ENCODE measurements around the gene RYR1. TPM values are rescaled to one million over a fixed set of nuclear protein-coding genes. Genes with fewer than 3 reads are reported as not detected.
"Not testable (repeated sequence)": the region's sequence is repeated elsewhere in the genome, so short reads cannot be mapped to it uniquely, and the experiment has no call there.

Gene RYR1
- total RNA-seq, 2 donors from 2014 or later, result 1.3 to 5.6 TPM

DNA sequence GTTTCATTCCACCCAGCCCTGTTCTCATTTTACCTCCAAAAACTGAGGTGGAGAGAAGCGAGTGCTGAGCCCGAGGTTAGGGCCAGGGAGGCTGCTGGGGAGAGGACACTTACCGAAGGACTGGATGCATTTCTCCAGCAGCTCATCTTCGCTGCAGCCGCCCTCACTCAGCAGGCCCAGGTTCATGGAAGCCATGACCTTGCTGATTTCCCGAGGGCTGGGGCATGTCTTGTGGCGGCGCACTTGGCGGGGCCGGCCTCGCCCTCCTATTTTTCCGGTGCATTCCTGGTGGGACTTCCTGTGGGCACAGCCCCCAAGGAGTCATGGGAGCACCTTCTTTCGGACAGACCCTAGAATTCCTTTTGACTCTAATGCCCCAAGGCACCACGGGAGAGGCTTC is 11.6 kb upstream of the RYR1 start:
- no peak for DNase-seq (ENCODE audit: low spot score)
- intact Hi-C loops (cut with DNase I), result no loop called here

DNA sequence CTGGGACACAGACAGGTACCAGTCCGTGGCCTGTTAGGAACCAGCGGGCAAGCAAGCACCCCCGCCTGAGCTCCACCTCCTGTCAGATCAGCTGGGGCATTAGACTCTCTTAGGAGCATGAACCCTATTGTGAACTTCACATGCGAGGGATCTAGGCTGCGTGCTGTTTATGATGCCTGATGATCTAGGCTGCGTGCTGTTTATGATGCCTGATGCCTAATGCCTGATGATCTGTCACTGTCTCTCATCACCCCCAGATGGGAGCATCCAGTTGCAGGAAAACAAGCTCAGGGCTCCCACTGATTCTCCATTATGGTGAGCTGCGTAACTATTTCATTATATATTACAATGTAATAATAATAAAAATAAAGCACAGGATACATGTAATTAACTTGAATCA is 11.1 kb upstream of the RYR1 start:
- intact Hi-C loops (cut with DNase I), result no loop called here
- no peak for DNase-seq (ENCODE audit: low spot score)

DNA sequence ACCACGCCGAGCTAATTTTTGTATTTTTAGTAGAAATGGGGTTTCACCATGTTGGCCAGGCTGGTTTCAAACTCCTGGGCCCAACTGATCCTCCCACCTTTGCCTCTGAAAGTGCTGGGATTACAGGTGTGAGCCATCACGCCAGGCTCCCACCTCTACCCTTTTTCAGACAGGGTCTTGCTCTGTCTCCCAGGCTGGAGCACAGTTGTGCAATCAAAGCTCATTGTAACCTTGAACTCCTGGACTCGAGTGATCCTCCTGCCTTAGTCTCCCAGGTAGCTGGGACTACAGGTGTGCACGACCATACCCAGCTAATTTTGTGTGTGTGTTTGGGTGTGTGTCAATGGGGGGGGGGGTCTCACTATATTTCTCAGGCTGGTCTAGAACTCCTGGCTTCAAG is 9.2 kb upstream of the RYR1 start:
- intact Hi-C loops (cut with DNase I), result no loop called here
- DNase-seq (ENCODE audit: low spot score), result no peak

DNA sequence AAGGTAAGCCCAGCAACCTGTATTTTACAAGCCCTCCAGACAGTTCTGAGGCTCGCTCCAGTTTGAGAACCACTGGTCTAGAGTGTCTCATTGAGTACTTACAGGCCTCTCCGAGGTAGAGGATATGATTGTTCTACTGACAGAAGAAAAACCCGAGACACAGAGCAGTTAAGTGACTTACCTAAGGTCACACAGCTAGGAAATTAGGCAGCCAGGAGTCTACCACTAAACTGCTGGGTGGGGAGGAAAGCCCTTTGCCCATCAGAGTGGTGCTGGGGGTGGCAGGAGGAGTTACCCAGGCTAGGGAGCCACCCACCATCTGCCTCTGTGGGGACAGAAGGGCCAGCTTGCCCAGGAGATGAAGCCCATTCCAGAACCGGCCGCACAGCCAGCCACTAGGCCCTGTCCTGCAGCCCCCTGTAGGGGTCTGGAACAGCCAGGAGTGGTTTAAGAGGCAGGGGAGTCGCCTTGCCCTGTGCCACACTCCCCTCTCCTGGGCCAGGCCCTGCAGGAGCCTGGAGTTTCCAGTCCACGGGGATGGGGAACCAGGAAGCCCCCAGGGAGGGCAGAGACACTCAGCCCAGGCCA is 8.2 kb upstream of the RYR1 start:
- intact Hi-C loops (cut with DNase I), result no loop called here
- DNase-seq (ENCODE audit: low spot score), result no peak

DNA sequence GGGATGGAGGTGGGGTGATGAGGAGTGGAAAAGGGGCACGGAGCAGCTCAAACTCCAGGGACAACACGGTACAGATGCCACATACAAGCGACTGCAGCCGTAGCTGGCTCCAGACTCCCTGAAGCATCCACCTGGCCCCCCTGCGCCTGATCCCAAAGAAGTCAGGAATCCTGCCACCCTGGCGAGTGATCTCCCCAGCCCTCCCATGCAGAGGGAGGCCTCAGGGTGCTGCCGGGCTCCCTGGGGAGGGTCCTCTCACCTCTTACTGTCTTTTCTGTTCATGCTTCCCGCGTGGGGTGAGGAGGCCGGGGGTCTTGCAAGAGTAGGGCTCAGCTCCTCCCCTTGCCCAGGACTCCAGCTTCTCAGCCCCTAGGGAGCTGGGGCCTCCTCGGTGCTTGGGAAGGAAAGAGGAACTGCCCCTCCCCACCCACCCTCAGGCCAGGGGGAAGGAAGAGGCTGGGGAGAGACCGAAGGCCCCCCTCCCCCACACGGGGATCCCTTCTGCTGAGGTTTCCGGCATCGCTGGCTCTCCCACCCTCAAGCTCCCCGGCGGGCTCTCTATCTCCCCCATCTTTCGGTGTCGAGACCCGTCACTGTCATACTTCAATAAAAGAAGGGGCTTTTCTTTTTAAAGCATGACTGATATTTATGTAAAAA is 7.6 kb upstream of the RYR1 start, which contains the start of gene RASGRP4:
Gene RASGRP4, minus strand, starts transcription at position 410 of the 657 bp plus-strand sequence. Its CDS starts 128 bp downstream, at position 282.
- intact Hi-C loops (cut with DNase I), result no loop called here
- DNase-seq (ENCODE audit: low spot score), result peak; percentile 82

DNA sequence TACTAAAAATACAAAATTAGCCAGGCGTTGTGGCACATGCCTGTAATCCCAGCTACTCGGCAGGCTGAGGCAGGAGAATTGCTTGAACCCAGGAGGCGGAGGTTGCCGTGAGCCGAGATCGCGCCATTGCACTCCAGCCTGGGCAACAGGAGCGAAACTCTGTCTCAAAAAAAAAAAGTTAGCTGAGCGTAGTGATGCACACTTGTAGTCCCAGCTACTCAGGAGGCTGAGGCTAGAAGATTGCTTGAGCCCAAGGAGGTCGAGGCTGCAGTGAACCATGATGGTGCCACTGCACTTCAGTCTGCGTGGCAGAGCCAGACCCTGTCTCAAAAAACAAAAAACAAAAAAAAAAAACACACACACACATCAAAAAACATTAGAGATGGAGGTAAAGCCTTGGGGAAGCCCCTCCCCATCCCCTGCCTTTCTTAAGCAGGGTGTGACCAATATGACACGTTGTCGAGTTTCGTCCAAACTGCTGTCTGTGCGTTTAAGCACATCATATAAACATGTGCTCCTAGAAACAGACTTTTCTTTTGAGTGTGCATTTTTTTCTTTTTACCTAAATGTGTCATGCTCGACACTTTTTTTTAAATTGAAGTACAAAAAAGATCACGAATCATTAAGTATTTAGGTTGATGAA is 6.3 kb upstream of the RYR1 start:
- intact Hi-C loops (cut with DNase I), result not testable (repeated sequence)

DNA sequence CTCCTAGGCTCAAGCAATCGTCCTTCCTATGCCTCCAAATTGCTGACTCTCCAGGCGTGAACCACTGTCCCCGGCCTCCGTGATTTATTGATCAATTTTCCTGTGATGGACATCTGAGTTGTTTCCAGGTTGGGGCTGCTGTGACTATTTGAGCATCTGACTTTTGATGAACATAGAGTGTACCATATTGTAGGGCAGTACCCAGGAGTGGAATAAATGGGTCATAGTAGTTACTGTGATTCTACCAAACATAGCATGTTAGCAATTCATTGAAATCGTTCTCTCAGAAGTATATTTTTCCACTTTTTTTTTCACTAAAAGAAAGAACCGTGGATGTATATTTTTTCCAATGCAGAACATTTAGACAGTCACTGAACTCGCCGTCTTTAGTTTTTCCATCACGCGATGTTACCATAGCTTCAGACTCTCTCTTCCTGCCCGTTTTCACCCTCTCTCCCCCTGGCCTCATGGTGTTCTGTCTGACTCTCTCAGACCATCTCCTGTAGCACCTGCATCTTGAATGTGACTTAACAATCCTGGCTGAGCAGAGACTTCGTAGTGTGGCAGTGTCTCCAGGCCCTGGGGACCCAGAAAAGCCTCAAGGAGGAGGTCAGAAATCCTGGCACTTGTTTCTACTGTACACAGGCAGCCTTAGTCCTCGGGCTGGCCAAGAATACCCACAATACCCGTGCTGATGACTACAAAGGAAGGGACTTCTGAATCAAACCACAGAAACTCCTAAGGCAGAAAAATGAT is 4.3 kb upstream of the RYR1 start:
- DNase-seq (ENCODE audit: low spot score), result no peak
- intact Hi-C loops (cut with DNase I), result no loop called here

More for the DNA sequence above, 6.3 kb upstream of the RYR1 start:
- DNase-seq (ENCODE audit: low spot score), result not testable (repeated sequence)

DNA sequence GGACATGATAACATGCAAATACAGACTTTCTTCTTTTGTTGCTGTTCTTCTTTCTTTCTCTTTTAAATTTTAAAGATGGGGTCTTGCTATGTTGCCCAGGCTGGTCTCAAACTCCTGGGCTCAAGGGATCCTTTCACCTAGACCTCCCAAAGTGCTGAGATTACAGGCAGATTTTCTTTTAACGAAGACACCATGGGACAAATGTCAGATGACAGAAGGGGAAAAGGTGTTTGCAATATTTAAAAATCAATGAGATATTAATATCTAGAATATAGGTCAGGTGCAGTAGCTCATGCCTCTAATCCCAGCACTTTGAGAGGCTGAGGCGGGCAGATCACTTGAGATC is 3.7 kb upstream of the RYR1 start:
- intact Hi-C loops (cut with DNase I), result no loop called here
- no peak for DNase-seq (ENCODE audit: low spot score)

DNA sequence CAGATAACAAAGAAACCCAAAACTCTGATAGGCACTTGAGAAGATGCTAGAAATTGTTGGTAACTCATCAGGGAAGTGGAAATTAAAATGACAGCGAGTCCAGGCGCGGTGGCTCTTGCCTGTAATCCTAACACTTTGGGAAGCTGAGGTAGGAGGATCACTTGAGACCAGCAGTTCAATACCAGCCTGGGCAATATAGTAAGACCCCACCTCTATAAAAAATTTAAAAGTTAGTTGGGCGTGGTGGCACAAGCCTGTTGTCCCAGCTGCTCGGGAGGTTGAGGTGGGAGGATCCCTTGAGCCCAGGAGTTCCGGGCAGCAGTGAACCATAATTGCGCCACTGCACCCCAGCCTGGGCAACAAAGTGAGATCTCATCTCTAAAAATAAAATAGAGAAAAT is 2.6 kb upstream of the RYR1 start:
- intact Hi-C loops (cut with DNase I), result no loop called here
- no peak for DNase-seq (ENCODE audit: low spot score)

DNA sequence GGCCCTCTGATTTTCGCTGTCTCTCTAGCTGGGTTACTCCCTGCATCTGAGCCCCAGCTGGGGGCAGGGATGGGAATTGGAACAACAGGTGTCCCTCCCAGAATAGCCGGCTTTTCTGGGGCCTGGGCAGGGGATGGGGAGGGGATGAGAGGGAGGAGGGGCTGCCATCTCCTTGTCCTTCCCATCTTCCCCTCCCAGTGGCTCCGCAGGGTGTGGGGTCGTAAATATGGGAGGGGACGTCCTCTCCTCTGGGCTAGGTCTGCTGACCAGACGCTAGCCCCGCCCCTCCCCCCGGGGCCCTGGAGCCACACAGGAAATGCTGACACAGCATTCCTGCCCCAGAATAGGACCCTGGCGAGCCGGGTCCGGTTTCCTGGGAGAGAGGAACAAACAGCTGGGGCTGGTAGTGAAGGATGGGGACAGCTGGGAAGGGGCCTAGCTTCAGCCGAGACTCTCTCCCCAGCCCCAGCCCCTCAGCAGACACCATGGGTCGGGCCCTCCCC is 1.1 kb downstream of the RYR1 start:
- intact Hi-C loops (cut with DNase I), result no loop called here
- no peak for DNase-seq (ENCODE audit: low spot score)

DNA sequence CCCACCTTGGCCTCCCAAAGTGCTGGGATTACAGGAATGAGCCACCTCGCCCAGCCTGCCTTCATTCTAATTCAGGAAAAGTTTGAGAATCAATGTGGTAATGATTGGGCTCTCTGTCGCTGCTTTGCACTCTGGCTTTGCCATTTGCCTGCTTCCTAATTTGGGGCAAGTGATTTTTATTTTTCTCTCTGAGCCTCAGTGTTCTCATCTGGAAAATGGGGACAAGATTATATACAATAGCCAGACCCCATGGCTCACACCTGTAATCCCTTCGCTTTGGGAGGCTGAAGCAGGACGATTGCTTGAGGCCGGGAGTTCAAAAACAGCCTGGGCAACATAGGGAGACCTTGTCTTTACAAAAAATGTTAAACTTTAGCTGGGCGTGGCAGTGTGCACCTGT is 3.8 kb downstream of the RYR1 start:
- intact Hi-C loops (cut with DNase I), result no loop called here

DNA sequence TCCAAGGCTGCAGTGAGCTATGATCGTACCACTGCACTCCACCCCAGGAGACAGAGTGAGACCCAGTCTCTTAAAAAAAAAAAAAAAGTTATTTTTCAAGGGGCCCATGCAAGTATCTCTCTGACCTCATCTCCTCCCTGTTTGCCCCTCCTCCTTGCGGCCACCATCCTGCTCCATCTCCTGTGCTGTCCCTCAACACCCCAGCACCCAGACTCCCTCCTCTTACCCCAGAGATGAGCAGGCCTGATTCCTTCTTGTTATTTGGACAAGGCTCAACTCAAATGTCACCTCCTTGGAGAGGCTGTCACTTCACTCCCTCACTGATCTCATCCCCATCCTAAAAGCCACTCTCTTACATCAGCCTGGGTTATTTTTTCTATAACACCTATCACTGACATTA is 4.4 kb downstream of the RYR1 start:
- intact Hi-C loops (cut with DNase I), result no loop called here
- DNase-seq (ENCODE audit: low spot score), result no peak

More for the DNA sequence above, 3.8 kb downstream of the RYR1 start:
- DNase-seq (ENCODE audit: low spot score), result no peak

DNA sequence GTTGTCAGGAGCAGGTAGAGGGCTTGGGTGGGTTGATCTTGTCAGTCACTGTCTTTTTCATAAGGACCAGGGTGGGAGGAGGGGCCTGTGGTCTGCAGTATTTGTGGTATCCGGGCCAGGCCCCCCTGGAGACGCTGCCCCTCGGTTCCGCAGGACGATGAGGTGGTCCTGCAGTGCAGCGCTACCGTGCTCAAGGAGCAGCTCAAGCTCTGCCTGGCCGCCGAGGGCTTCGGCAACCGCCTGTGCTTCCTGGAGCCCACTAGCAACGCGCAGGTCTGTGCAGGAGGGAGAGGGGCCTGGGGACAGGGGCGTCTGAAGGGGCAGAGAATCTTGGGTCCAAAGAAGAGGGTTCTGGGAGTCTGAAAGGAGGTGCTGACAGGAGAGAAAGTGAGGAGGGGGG is 7.1 kb downstream of the RYR1 start:
- intact Hi-C loops (cut with DNase I), result no loop called here
- no peak for DNase-seq (ENCODE audit: low spot score)

DNA sequence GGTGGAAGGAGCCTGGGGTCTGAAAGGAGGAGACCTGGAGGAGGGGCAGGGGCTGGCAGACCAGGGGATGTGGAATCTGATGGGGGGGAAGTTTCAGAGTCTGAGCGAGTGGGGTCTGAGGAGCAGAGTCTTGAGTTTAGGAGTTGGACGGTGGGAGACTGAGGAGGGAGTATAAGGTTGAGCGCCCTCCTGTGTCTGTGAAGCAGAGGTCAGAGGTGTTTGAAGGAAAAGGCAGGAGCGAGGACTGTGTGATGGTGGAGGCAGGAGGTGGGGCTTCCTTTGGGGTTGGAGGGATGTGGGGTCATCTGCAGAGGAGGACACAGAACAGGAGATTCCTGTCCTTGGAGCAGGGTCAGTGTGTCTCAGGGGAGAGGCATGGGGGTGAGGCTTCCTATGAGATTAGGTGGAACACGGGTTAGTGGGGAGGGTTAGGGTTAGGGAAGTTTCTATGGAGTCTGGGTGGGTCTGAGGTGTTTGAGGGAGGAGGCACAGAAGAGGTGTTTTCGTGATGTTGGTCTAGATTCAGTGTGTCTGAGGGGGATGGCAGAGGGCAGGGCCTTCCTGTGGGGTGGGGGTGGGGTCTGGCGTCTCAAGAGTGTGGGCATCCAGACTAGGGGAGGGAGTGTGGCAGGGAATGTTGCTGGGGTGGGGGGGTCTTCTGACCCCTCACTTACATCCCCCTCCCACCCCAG is 8.3 kb downstream of the RYR1 start:
- intact Hi-C loops (cut with DNase I), result no loop called here
- DNase-seq (ENCODE audit: low spot score), result no peak

DNA sequence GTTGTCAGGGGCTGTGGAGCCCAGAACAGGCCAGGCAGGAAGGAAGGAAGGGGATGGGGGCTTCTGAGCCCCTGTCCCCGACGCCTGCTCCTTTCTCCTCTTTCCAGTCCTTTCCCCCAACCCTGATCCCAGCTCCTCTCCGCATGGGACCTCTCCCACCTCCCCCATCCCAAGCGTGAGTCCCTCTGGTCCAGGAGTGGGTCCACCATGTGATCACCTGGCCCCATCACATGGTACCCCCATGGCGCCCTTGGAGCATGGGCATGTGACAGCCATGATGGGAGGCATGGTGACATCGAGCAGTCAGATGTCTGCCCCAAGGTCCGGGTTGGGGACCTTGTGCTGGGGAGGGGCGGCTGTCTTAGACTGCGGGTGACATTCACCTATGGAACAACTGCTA is 9.2 kb downstream of the RYR1 start:
- intact Hi-C loops (cut with DNase I), result no loop called here
- no peak for DNase-seq (ENCODE audit: low spot score)

DNA sequence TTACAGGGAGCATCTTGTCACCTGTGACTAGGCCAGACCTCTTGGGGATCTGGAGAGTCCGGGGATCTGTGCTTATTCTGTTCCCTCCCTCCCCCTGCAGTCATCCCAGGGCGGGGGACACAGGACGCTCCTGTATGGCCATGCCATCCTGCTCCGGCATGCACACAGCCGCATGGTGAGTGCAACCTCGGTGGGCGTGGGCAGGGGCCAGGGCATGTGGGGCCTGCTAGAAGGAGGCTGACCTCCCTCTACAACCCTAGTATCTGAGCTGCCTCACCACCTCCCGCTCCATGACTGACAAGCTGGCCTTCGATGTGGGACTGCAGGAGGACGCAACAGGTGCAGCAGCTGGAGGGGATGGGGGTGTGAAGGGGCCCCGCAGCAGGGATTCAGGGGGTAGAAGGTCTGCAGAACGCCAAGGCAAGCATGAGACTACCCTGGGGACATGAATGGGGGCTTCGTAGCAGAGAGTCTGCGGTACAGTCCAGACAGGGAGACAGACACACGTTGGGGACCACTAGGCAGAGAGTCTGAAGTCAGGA is 10.0 kb downstream of the RYR1 start:
- DNase-seq (ENCODE audit: low spot score), result no peak
- intact Hi-C loops (cut with DNase I), result no loop called here

DNA sequence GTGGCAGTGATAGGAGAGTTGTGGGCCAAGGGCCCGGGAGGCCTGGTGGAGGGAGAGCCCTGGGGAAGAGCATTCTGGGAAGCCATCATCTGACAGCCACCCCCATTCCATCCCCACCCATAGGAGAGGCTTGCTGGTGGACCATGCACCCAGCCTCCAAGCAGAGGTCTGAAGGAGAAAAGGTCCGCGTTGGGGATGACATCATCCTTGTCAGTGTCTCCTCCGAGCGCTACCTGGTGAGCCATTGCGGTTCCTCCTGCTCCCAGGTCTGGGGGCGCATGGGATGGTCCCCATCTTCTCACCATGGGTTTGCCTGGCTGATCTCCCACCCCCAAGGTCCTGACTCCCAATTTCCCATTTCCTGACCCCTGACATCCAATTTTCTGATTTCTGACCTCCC is 10.5 kb downstream of the RYR1 start:
- intact Hi-C loops (cut with DNase I), result no loop called here
- no peak for DNase-seq (ENCODE audit: low spot score)

DNA sequence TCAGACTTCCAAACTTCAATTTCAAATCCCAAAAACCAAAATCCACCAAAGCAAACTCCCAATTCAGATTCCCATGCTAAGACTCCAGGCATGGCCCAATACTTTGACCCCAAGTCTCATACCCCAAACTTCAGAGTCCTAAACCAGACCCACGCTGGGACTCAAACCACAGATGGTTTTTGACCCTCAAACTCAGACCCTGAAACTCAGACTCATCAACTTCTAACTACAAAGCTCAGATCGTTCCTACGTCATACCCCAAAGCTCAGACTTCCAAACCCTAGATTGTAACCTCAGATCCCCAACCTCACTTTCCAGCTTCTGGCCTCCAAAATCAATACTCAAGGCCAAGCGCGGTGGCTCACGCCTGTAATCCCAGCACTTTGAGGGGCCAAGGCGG is 11.9 kb downstream of the RYR1 start:
- no peak for DNase-seq (ENCODE audit: low spot score)
- intact Hi-C loops (cut with DNase I), result no loop called here

DNA sequence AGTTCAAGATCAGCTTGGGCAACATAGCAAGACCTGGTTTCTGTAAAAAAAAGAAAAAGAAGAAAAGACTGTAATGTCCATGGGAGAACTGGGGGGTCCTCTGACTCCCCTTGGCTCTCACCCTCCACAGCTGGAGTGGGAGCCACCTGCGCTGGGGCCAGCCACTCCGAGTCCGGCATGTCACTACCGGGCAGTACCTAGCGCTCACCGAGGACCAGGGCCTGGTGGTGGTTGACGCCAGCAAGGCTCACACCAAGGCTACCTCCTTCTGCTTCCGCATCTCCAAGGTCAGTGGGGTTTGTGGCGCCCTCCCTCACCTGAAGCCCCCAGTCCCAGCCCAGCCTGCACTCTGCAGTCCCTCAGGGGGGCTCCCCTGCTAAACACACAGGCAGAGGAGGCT is 14.7 kb downstream of the RYR1 start:
- intact Hi-C loops (cut with DNase I), result no loop called here
- no peak for DNase-seq (ENCODE audit: low spot score)
